ENCODE data around the gene LPP.

GRCh38 chr3:188179006-188179966 is 25.3 kb downstream of the LPP start:
- TF ChIP-seq CTCF (IDR thresholded peaks at IDR 0.05 in 2 of 3, conservative IDR thresholded peaks at IDR 0.05 in 1 of 3; ENCODE audit: control insufficient read depth in 2 of 3, extremely low read depth in 1 of 3, insufficient read depth in 1 of 3, low read depth in 3 of 3, low read length in 3 of 3): no peak
- no peak for TF ChIP-seq CHD2 (IDR thresholded peaks at IDR 0.05; ENCODE audit: borderline replicate concordance, low read depth, low read length)
- TF ChIP-seq YY1 (IDR thresholded peaks at IDR 0.05; ENCODE audit: low read depth, low read length): no peak
- no peak for TF ChIP-seq POLR2AphosphoS5 (IDR thresholded peaks at IDR 0.05; ENCODE audit: low read length)
- TF ChIP-seq POLR2A (IDR thresholded peaks at IDR 0.05; ENCODE audit: low read depth, low read length): no peak
- no peak for TF ChIP-seq REST (IDR thresholded peaks at IDR 0.05; ENCODE audit: low read depth, low read length)
- no peak for TF ChIP-seq ESRRA (IDR thresholded peaks at IDR 0.05; ENCODE audit: low read length)
- no peak for TF ChIP-seq POLR2AphosphoS2 (IDR thresholded peaks at IDR 0.05; ENCODE audit: low read depth, low read length)
- TF ChIP-seq ZNF24 (IDR thresholded peaks at IDR 0.05): no peak
- TF ChIP-seq ETV6 (conservative IDR thresholded peaks at IDR 0.05 in 1 of 2, IDR thresholded peaks at IDR 0.05 in 1 of 2; ENCODE audit: borderline replicate concordance in 1 of 2, low read depth in 1 of 2): no peak

Data from GM12878 (cell line).